IPS DF 4.7 (cell line): ENCODE data around the gene OMG.
"Not testable (repeated sequence)": the region's sequence is repeated elsewhere in the genome, so short reads cannot be mapped to it uniquely, and the experiment has no call there.

Experiments
- DNase-seq: peaks from one replicate; pipeline ENCODE4 v3.0.0-alpha.2; 2013; ENCODE audit warnings: low spot score; ENCODE audit errors: extremely low read depth

The OMG gene

GRCh38 chr17:31262923-31263322, 34.1 kb downstream of the OMG start:
- DNase-seq, result not testable (repeated sequence)

GRCh38 chr17:31261601-31262000, 35.4 kb downstream of the OMG start:
- DNase-seq, result no peak

- no peak for DNase-seq
Measured at GRCh38 chr17:31260151-31260550, 36.9 kb downstream of the OMG start.

GRCh38 chr17:31256936-31257335, 40.1 kb downstream of the OMG start:
- no peak for DNase-seq

- DNase-seq, result no peak
Measured at GRCh38 chr17:31254654-31255053, 42.4 kb downstream of the OMG start.

GRCh38 chr17:31252741-31253140, 44.3 kb downstream of the OMG start:
- DNase-seq, result no peak

GRCh38 chr17:31251970-31252328, 45.1 kb downstream of the OMG start:
- no peak for DNase-seq

- DNase-seq, result no peak
Measured at GRCh38 chr17:31251105-31251969, 45.7 kb downstream of the OMG start.

- DNase-seq, result no peak
Measured at GRCh38 chr17:31250229-31250628, 46.8 kb downstream of the OMG start.

- no peak for DNase-seq
Measured at GRCh38 chr17:31249835-31250141, 47.3 kb downstream of the OMG start.

- DNase-seq, result no peak
Measured at GRCh38 chr17:31248986-31249834, 47.8 kb downstream of the OMG start.
